ENCODE data around the gene WDR55. TPM values are rescaled to one million over a fixed set of nuclear protein-coding genes. Genes with fewer than 3 reads are reported as not detected.

The WDR55 gene
- polyA plus RNA-seq, 1 of the 3 experiments (the other 2 are of a cell fraction), result 28.3 TPM

GRCh38 chr5:140710899-140711552 lies 46.3 kb downstream of the WDR55 start (continued):
- TF ChIP-seq EZH2phosphoT487 (IDR thresholded peaks at IDR 0.05; ENCODE audit: borderline replicate concordance, low read depth) (no peak), SMC3 (IDR thresholded peaks at IDR 0.05; ENCODE audit: low read depth, low read length) (no peak), RFX5 (IDR thresholded peaks at IDR 0.05; ENCODE audit: low read length) (no peak)

GRCh38 chr5:140711794-140712193 lies 47.1 kb downstream of the WDR55 start:
- no peak overlapping the region; a peak in 1 of 4 replicates for H3K27ac ChIP-seq (ENCODE audit: low read depth in 2 of 2, low read length in 1 of 2)
- ChIA-PET POLR2A (no interaction called here), CTCF (interaction anchor here (1.6 to 1.9 kb wide), 2 partner anchors 339 to 360 kb away, joined by 3 to 4 read pairs; no protein-coding TSS in a partner anchor)
- no peak for DNase-seq
- H3K4me1 ChIP-seq (ENCODE audit: control insufficient read depth in 1 of 2, insufficient read depth in 2 of 2, low read depth in 1 of 2, low read length in 1 of 2), result peaks cover 0 to 3% of the 10 kb centered on the region in 2 experiments; a peak in 1 of 4 replicates
- H3K4me3 ChIP-seq (ENCODE audit: low read depth in 2 of 2, low read length in 1 of 2), result no peak overlapping the region
- TF ChIP-seq IRF3 (IDR thresholded peaks at IDR 0.05; ENCODE audit: low read depth, low read length) (no peak), GATA2 (CRISPR knock-in tag; IDR thresholded peaks at IDR 0.05) (no peak), FOXJ3 (CRISPR knock-in tag; IDR thresholded peaks at IDR 0.05) (no peak), ZBTB33 (IDR thresholded peaks at IDR 0.05; ENCODE audit: borderline replicate concordance, low read depth) (no peak), RAD21 (IDR thresholded peaks at IDR 0.05; ENCODE audit: low read length) (no peak), PBX3 (IDR thresholded peaks at IDR 0.05) (no peak), NRF1 (IDR thresholded peaks at IDR 0.05; ENCODE audit: low read depth, low read length) (no peak), NFIC (IDR thresholded peaks at IDR 0.05; ENCODE audit: borderline replicate concordance) (no peak), MAX (IDR thresholded peaks at IDR 0.05; ENCODE audit: low read depth) (no peak), USF1 (IDR thresholded peaks at IDR 0.05; ENCODE audit: borderline replicate concordance, low read depth) (no peak), SMC3 (IDR thresholded peaks at IDR 0.05; ENCODE audit: low read depth, low read length) (no peak), MEF2A (IDR thresholded peaks at IDR 0.05; ENCODE audit: borderline replicate concordance, low read depth) (no peak), RCOR1 (IDR thresholded peaks at IDR 0.05; ENCODE audit: low read length) (no peak), USF2 (IDR thresholded peaks at IDR 0.05; ENCODE audit: borderline replicate concordance, low read depth, low read length) (no peak)
- no peaks in the 10 kb centered on the region for H4K20me1 ChIP-seq (ENCODE audit: insufficient read depth)
- no peaks in the 10 kb centered on the region for H3K9me3 ChIP-seq
- H3K9me2 ChIP-seq, result no peaks in the 10 kb centered on the region
- H2AFZ ChIP-seq (ENCODE audit: low read depth), result no peak overlapping the region
- no peaks in the 10 kb centered on the region for H3K27me3 ChIP-seq (ENCODE audit: insufficient read depth)
- whole genome bisulfite sequencing (ENCODE audit: low lambda C conversion rate), result 51% methylated on average over 1 of the region's 1 CpG
- peaks cover 5 to 7% of the 10 kb centered on the region in 2 experiments for H3K36me3 ChIP-seq (replicated peaks in 1 of 2; ENCODE audit: control insufficient read depth in 1 of 2, insufficient read depth in 2 of 2, low read length in 1 of 2)
- H3K79me2 ChIP-seq (ENCODE audit: insufficient read depth), result no peaks in the 10 kb centered on the region
- H3K4me2 ChIP-seq, result 0 out of 2 replicates have a peak overlapping the region, but pooled peaks have one; percentile 39
- peaks cover 20% of the 10 kb centered on the region for H3F3A ChIP-seq (replicated peaks; ENCODE audit: insufficient read depth)
- no peak overlapping the region for H3K9ac ChIP-seq

All from SK-N-SH (cell line).